Measurements from ENCODE around the gene MRPL12.
A peak's percentile ranks its signal among the peaks of the same experiment; 100 is the strongest.

MRPL12 gene

DNA sequence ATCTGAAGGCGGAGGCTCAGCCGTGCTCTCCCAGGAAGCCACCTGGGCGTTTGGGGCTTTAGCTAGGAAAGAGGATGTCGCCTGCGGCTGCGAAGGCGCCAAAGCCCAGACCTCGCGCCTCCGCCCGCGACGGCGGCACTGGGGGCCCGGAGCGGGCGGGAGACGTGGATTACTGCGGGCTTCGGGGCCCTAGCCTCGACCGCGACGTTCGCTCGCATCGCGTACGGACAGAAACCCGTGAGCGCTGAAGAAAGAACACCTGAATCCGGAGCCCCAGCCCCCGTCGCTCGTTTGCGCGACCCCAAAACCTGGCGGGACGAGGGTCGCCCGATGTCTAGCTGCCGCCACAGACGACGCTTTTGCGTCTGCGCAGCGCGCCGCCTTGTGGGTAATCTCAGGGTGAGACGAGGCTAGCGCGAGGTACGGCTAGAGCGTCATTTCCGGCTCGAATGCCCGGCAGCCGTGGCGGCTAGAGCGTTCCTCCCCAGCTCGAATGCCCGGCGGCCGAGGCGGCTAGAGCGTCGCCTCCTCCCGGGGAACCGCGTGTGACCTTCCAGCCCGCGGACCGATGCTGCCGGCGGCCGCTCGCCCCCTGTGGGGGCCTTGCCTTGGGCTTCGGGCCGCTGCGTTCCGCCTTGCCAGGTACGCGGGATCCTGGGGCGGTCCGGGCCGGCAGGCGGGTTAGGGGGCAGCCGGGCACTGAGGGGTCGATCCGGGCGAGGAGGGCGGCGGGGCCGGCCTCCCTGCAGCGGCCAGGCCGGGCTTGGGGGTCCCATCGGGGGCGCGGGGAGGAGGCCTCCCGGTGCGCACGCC is at the start of gene MRPL12:
Gene MRPL12 (plus strand): TSS at position 434 of the 813 bp plus-strand sequence. CDS start 135 bp downstream, at position 569.
- in situ Hi-C loops (cut with HindIII; ENCODE audit: low pct_unique_long_range_greater_than_20kb, low sequenced_read_pairs): no loop called here
- TF ChIP-seq JUND (IDR thresholded peaks at IDR 0.05; ENCODE audit: low read depth): no peak
- peak; percentile 95 to 99 for DNase-seq (ENCODE audit: low read depth in 1 of 2, low spot score in 1 of 2)

DNA sequence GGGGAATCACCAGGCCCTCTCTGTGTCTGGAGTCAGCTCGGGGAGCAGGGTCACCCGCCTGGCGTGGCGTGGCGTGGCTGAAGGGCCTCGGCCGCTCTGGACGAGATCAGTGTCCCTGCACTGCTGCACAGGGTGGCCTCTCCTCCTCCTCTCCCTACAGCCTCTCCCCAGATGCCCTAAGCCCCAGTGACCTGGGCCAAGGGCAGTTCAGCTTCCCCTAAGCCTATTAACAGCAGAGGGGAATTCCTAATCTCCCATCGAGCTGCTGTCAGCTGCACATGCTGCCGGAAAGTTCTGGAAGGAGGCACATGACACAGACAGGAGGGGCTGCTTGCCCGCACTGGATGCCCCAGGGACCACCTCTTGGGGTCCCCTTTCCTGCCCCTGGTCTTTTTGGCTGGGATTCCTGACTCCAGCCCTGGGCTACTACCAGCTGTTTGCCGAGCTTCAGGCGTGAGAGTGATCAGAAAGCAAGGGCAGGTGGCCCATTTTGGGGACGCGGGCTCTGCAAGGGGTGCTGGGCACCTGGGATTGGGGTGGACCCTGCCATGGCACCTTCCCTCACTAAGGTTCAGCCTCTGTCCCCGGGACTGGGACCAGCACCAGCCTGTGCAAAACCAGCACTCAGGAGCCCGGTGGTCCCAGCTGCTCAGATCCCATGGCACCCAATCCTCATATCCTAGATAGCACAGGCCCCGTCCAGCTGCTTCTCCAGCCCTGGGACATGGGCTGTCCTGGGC is 47.6 kb upstream of the MRPL12 start:
- in situ Hi-C loops (cut with HindIII; ENCODE audit: low pct_unique_long_range_greater_than_20kb, low sequenced_read_pairs): no loop called here
- no peak for DNase-seq (ENCODE audit: low read depth in 1 of 2, low spot score in 1 of 2)
- TF ChIP-seq JUND (IDR thresholded peaks at IDR 0.05; ENCODE audit: low read depth): no peak

DNA sequence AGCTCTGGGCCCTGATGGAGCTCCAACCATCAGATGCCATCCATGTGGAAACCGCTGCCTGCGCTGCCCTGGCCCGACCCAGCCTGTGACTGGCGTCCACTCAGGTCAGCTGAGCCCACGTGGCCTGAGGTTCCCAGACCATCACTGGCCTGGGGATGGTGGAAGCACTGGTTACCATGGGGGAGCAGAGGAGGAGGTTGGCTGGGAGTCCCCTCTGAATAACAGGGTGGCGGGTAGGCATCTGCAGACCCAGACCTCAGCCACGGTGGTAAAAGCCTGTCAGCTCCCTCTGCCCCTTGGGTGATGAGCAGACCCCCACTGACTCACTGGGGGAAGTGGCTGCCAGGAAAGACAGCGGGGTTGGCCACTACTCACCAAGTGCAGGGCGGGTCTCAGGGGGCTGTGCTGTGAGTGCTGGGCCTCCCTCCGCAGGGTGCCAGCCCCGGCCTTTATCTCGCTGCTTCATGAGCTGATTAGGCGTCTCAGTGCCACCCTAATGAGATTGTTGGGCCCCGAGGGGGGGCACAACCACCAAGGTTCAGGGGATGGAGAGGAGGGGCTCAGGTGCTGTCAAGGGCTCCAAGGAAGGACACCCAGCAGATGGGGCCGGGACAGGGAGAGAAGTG is 46.9 kb upstream of the MRPL12 start, which contains the start of gene PDE6G:
Gene PDE6G (minus strand): TSS at position 425 of the 626 bp plus-strand sequence. CDS start 3,237 bp downstream, outside the sequence.
- DNase-seq (ENCODE audit: low read depth in 1 of 2, low spot score in 1 of 2): peak in 1 of 2 experiments; percentile 5
- in situ Hi-C loops (cut with HindIII; ENCODE audit: low pct_unique_long_range_greater_than_20kb, low sequenced_read_pairs): no loop called here
- TF ChIP-seq JUND (IDR thresholded peaks at IDR 0.05; ENCODE audit: low read depth): no peak

DNA sequence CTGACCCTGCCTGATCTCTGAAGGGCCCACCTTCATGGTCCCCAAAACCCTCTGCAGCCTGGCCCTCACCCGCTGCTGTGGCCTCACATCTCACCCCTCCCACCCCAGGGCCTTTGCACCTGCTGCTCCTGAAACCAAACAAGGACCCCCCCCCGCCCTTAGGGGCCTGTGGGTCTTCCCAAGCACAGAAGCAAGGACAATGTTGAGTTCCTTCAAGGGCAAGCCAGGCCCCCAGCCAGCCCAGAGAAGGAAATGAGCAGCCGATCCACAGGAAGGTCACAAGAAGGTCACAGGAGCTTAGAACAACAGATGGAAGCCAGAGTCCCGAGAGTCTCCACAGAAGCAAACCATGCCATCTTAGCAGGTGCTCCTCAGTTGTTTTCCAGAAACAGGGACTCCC is 46.3 kb upstream of the MRPL12 start:
- no peak for TF ChIP-seq JUND (IDR thresholded peaks at IDR 0.05; ENCODE audit: low read depth)
- in situ Hi-C loops (cut with HindIII; ENCODE audit: low pct_unique_long_range_greater_than_20kb, low sequenced_read_pairs): no loop called here
- no peak for DNase-seq (ENCODE audit: low read depth in 1 of 2, low spot score in 1 of 2)

DNA sequence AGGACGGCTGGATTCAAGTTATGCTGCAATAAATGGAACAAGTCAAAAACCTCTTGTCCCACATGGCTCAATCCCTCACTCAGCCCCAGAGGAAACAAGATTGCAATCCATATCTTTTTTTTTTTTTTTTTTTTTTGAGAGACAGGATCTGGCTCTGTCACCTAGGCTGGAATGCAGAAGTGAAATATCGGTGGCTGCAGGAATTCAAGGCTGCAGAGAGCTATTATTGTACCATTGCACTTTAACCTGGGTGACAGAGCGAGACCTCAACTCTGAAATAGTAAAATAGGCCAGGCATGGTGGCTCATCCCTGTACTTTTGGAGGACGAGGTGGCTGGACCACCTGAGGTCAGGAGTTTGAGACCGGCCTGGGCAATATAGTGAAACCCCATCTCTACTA is 44.1 kb upstream of the MRPL12 start:
- in situ Hi-C loops (cut with HindIII; ENCODE audit: low pct_unique_long_range_greater_than_20kb, low sequenced_read_pairs): no loop called here
- TF ChIP-seq JUND (IDR thresholded peaks at IDR 0.05; ENCODE audit: low read depth): no peak
- peak in 1 of 2 experiments; percentile 23 for DNase-seq (ENCODE audit: low read depth in 1 of 2, low spot score in 1 of 2)

DNA sequence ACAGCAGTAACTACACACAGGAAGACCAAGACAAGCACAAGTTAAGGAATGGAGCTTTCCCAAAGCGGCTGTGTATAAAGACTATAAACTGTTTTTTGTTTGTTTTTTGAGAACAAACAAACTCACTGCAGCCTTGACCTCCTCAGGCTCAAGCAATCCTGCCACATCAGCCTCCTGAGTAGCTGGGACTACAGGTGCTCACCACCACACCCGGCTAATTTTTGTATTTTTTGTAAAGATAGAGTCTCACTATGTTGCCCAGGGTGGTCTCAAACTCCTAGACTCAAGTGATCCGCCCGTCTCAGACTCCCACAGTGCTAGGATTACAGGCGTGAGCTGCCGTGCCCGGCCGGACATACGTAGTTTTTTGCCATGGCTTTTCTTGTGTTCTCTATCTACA is 42.7 kb upstream of the MRPL12 start:
- no peak for DNase-seq (ENCODE audit: low read depth in 1 of 2, low spot score in 1 of 2)
- no peak for TF ChIP-seq JUND (IDR thresholded peaks at IDR 0.05; ENCODE audit: low read depth)
- in situ Hi-C loops (cut with HindIII; ENCODE audit: low pct_unique_long_range_greater_than_20kb, low sequenced_read_pairs): no loop called here

DNA sequence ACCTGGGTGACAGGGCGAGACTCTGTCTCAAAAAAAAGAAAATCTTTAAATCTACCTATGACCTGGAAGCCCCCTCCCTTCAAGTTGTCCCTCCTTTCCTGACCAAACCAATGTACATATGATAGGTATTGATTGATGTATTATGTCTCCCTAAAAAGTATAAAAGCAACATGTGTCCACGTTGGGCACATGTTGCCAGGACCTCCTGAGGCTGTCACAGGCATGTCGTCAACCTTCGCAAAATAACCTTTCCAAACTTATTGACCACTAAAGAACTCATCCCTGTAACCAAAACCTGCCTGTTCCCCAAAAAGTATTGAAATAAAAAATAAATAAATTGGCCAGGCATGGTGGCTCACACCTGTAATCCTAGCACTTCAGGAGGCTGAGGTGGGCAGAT is 41.2 kb upstream of the MRPL12 start:
- no peak for DNase-seq (ENCODE audit: low read depth in 1 of 2, low spot score in 1 of 2)
- no peak for TF ChIP-seq JUND (IDR thresholded peaks at IDR 0.05; ENCODE audit: low read depth)
- in situ Hi-C loops (cut with HindIII; ENCODE audit: low pct_unique_long_range_greater_than_20kb, low sequenced_read_pairs): no loop called here

DNA sequence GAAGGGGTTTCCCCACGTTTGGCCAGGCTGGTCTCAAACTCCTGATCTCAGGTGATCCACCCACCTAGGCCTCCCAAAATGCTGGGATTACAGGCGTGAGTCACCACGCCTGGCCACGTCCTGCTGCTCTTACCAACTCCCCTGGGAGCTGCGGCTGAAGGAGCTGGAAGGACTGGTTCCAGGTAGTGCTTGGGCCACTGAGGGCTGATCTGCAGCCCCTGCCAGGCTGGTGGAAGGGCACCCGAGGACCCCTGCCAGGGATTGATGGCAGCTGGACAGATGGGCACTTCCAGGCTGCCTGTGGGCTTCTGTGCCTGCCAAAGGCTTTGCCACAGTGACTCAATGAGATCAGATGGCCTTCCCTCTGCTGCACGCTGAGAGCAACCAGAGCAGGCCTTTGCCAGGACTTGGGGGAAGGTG is 39.1 kb upstream of the MRPL12 start:
- DNase-seq (ENCODE audit: low read depth in 1 of 2, low spot score in 1 of 2): no peak
- in situ Hi-C loops (cut with HindIII; ENCODE audit: low pct_unique_long_range_greater_than_20kb, low sequenced_read_pairs): no loop called here
- TF ChIP-seq JUND (IDR thresholded peaks at IDR 0.05; ENCODE audit: low read depth): no peak

DNA sequence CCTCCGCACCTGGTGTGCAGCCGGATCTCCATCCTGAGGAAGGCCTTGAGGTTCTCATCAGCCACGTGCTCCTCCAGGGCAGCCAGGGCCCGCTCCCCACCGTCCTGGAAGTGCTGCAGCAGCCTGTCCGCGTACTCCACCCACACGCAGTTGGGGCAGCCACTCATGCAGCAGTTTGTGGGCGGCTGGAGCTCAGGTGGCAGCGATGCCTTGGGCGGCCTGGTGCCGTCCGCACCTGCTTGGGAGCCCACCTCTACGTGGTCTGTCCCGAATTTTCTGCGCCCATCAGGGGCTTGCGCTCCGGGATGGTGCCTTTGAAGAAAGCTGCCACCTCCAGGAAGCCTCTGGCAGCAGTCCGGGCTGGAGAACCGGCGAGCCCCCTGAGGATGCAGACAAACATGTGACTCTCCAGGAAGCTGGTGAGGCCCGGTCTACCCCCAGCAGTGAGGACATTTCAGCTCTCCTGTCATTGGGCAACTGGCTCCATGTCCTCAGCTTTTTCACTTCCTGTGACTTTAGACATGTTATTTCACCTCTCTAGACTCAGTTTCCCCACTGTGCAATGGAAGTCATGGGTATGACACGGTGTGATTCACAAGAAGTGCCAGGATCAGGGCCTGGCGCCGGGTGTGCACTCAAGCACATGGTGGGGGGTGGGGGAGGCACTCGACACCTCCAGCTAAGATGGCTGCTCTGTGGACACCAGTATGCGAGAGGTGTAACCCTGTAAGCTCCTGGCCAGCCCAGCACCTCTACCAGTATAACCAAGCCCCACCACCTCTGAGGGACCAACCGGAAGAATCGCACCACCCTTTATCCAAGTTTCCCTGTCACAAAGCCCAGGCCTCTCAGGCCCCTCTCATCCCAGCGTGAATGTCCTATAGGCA is 37.7 kb upstream of the MRPL12 start:
- DNase-seq (ENCODE audit: low read depth in 1 of 2, low spot score in 1 of 2): peak; percentile 23 to 51
- no peak for TF ChIP-seq JUND (IDR thresholded peaks at IDR 0.05; ENCODE audit: low read depth)
- in situ Hi-C loops (cut with HindIII; ENCODE audit: low pct_unique_long_range_greater_than_20kb, low sequenced_read_pairs): no loop called here

DNA sequence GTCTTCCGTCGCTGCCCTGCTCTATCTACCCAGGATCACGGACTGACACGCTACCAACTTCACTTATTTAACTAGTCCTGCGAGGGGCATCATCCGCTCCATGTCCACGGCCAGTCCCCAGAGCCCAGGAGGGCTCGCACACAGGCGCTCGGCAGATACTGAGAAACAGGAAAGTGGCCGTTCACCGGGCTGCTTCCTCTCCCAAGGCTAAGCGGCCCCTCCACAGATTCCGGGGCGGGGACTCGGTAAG is 37.1 kb upstream of the MRPL12 start:
- no peak for DNase-seq (ENCODE audit: low read depth in 1 of 2, low spot score in 1 of 2)
- in situ Hi-C loops (cut with HindIII; ENCODE audit: low pct_unique_long_range_greater_than_20kb, low sequenced_read_pairs): no loop called here
- no peak for TF ChIP-seq JUND (IDR thresholded peaks at IDR 0.05; ENCODE audit: low read depth)

DNA sequence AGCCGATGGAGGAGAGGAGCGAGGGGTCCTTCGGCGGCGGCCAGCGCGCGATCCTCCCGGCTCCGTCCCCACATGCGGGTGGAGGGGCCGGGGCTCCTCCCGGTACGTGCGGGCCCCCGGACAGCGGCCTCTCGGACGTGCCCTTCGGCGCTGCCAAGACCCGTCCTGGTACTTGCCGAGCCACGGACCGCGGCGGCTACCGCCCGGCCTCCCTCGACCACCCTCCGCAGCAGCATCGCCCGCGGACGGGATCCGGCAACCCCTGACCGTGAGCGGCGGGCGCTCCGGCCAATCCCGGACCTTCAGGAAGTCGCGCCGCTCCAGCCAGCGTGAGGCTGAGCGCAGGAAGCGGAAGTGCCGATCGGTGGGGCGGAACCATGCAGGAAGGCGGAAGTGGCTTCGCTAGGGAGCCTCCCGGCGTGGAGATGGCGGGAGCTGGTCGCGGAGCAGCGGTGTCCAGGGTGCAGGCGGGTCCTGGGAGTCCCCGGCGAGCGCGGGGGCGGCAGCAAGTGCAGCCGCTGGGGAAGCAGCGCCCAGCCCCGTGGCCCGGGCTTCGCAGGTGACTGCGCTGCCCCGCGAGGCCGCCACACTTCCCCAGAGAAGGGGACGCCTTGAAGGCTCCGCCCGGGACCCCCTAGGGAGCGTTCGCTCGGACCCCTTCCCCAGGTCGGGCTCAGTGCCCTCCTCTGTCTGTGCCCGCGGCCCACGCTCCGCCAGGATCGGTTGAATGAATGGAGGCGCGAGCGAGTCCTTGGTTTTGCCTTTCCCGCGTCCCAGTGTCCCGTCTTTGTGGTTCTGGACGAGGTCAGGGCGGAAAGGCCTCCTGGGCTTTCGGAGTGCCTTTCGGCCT is 36.6 kb upstream of the MRPL12 start, which contains the start of the genes CCDC137 and OXLD1:
Gene CCDC137 (plus strand): TSS at position 396 of the 850 bp plus-strand sequence. CDS start 30 bp downstream, at position 426.
Gene OXLD1 (minus strand): TSS at position 264 of the 850 bp plus-strand sequence. CDS start 28 bp downstream, at position 236.
- TF ChIP-seq JUND (IDR thresholded peaks at IDR 0.05; ENCODE audit: low read depth): no peak
- in situ Hi-C loops (cut with HindIII; ENCODE audit: low pct_unique_long_range_greater_than_20kb, low sequenced_read_pairs): no loop called here
- peak; percentile 97 to 98 for DNase-seq (ENCODE audit: low read depth in 1 of 2, low spot score in 1 of 2)
